Natural killer cell treated with Interleukin-12 subunit alpha and Interleukin-12 subunit beta and Interleukin-15 and Interleukin-18, amount 100 ng/mL, for 72 hours (primary cell): ENCODE results near the gene CRABP2. TPM values are rescaled to one million over a fixed set of nuclear protein-coding genes. Genes with fewer than 3 reads are reported as not detected.

Experiments used
- total RNA-seq, 2 donors: library from RNA; stranded (reverse); gene quantifications; one replicate each; pipeline ENCODE4 v1.2.3, GENCODE V29; 2022

The CRABP2 gene
- total RNA-seq, 2 donors from 2014 or later = 2.4 to 4.6 TPM

Other genes with a start within 250 kb of the CRABP2 start
- 10 to 100 TPM; 48.1 to 62.2 TPM for gene MEF2D, start 204.8 kb downstream of the CRABP2 start, total RNA-seq
- 1 to 10 TPM; 3.4 to 6.4 TPM for gene IQGAP3, start 133.0 kb downstream of the CRABP2 start, total RNA-seq
- 1 to 10 TPM; 1.8 to 2.2 TPM for gene TTC24, start 125.9 kb downstream of the CRABP2 start, total RNA-seq
- gene NAXE, start 113.8 kb downstream of the CRABP2 start, total RNA-seq = 10 to 100 TPM; 54.0 to 67.5 TPM
- 100 to 1,000 TPM in 1 of 2 donors, 10 to 100 TPM in 1; 47.9 to 135 TPM for gene GPATCH4, start 104.1 kb downstream of the CRABP2 start, total RNA-seq
- gene HAPLN2, start 86.2 kb downstream of the CRABP2 start, total RNA-seq = not detected
- gene BCAN, start 63.5 kb downstream of the CRABP2 start, total RNA-seq = under 1 TPM; 0.36 to 0.67 TPM
- not detected for gene NES, start 28.2 kb downstream of the CRABP2 start, total RNA-seq
- 10 to 100 TPM; 33.0 to 37.4 TPM for gene METTL25B, start 22.9 kb upstream of the CRABP2 start, total RNA-seq
- gene ISG20L2, start 23.2 kb upstream of the CRABP2 start, total RNA-seq = 10 to 100 TPM; 67.5 to 97.5 TPM
- gene MRPL24, start 35.5 kb upstream of the CRABP2 start, total RNA-seq = 10 to 100 TPM; 52.9 to 71.2 TPM
- gene HDGF, start 46.1 kb upstream of the CRABP2 start, total RNA-seq = 100 to 1,000 TPM; 208 to 308 TPM
- 100 to 1,000 TPM in 1 of 2 donors, 10 to 100 TPM in 1; 86.2 to 116 TPM for gene PRCC, start 62.0 kb upstream of the CRABP2 start, total RNA-seq
- gene SH2D2A, start 111.3 kb upstream of the CRABP2 start, total RNA-seq = 100 to 1,000 TPM; 153 to 188 TPM
- under 1 TPM; 0.14 TPM for gene INSRR, start 153.5 kb upstream of the CRABP2 start, total RNA-seq
- 1 to 10 TPM; 1.4 to 8.1 TPM for gene NTRK1, start 155.3 kb upstream of the CRABP2 start, total RNA-seq
- gene PEAR1, start 188.1 kb upstream of the CRABP2 start, total RNA-seq = under 1 TPM in 1 of 2 donors, not detected in 1; 0.64 TPM
- gene LRRC71, start 215.0 kb upstream of the CRABP2 start, total RNA-seq = not detected